GM18502 (cell line): ENCODE data around the gene NOVA2.
"Not testable (repeated sequence)": the region's sequence is repeated elsewhere in the genome, so short reads cannot be mapped to it uniquely, and the experiment has no call there.

Experiments used
- ATAC-seq: cut with Tn5 transposase; IDR thresholded peaks from one replicate; pipeline ENCODE4 v1.9.1; 2021; ENCODE audit warnings: mild to moderate bottlenecking; ENCODE audit not compliant: unreplicated experiment, poor library complexity

The NOVA2 gene

GRCh38 chr19:45899919-45900589 lies 73.6 kb downstream of the NOVA2 start:
- no peak for ATAC-seq

GRCh38 chr19:45899253-45899652 lies 74.4 kb downstream of the NOVA2 start:
- no peak for ATAC-seq

- ATAC-seq, result no peak
These were observed 76.3 kb downstream of the NOVA2 start for GRCh38 chr19:45897261-45897812.

GRCh38 chr19:45895983-45896599 lies 77.6 kb downstream of the NOVA2 start:
- not testable (repeated sequence) for ATAC-seq

GRCh38 chr19:45895519-45895972 lies 78.1 kb downstream of the NOVA2 start:
- no peak for ATAC-seq

- ATAC-seq, result no peak
These were observed 82.8 kb downstream of the NOVA2 start for GRCh38 chr19:45890877-45891276.

GRCh38 chr19:45889210-45889885 lies 84.3 kb downstream of the NOVA2 start:
- ATAC-seq, result no peak

GRCh38 chr19:45887200-45887710 lies 86.4 kb downstream of the NOVA2 start:
- no peak for ATAC-seq

- ATAC-seq, result peak; percentile 61
These were observed 87.1 kb downstream of the NOVA2 start for GRCh38 chr19:45886427-45887199.

- ATAC-seq, result peak; percentile 53
These were observed 87.9 kb downstream of the NOVA2 start, which contains the start of gene IRF2BP1 for GRCh38 chr19:45885556-45886426. Gene IRF2BP1, minus strand, starts transcription at chr19:45886141. Its CDS starts 367 bp downstream, at chr19:45885774.

- ATAC-seq, result peak; percentile 2
These were observed 88.7 kb downstream of the NOVA2 start for GRCh38 chr19:45884682-45885555.

GRCh38 chr19:45883881-45884681 lies 89.6 kb downstream of the NOVA2 start:
- ATAC-seq, result no peak
